ENCODE results near the gene ANAPC4.
"Not testable (repeated sequence)": the region's sequence is repeated elsewhere in the genome, so short reads cannot be mapped to it uniquely, and the experiment has no call there.

Gene ANAPC4

GRCh38 chr4:25358515-25359275, 18.4 kb upstream of the ANAPC4 start:
- TF ChIP-seq CTCF (IDR thresholded peaks at IDR 0.05; ENCODE audit: control extremely low read depth, extremely low read depth, low read depth, missing control alignments): no peak
- ChIA-PET CTCF (interaction anchor here (0.9 to 4.5 kb wide), 6 partner anchors 8 to 378 kb away, joined by 3 to 42 read pairs (median 4); partner anchors contain the start of gene ZCCHC4), POLR2A (no interaction called here)
- DNase-seq (ENCODE audit: extremely low spot score): no peak

- ChIA-PET CTCF (no interaction called here), POLR2A (no interaction called here)
- no peak for DNase-seq (ENCODE audit: extremely low spot score)
- TF ChIP-seq CTCF (IDR thresholded peaks at IDR 0.05; ENCODE audit: control extremely low read depth, extremely low read depth, low read depth, missing control alignments): no peak
Measured at GRCh38 chr4:25361253-25361652, 15.8 kb upstream of the ANAPC4 start.

GRCh38 chr4:25367004-25367621, 9.9 kb upstream of the ANAPC4 start:
- CTCF ChIA-PET: interaction anchor here (0.6 to 6.2 kb wide), 28 partner anchors 9 to 878 kb away, joined by 3 to 56 read pairs (median 4); partner anchors contain the start of genes PI4K2B and ZCCHC4
- peak; percentile 59 for TF ChIP-seq CTCF (IDR thresholded peaks at IDR 0.05; ENCODE audit: control extremely low read depth, extremely low read depth, low read depth, missing control alignments)
- POLR2A ChIA-PET: no interaction called here
- DNase-seq (ENCODE audit: extremely low spot score): peak; percentile 33

- TF ChIP-seq CTCF (IDR thresholded peaks at IDR 0.05; ENCODE audit: control extremely low read depth, extremely low read depth, low read depth, missing control alignments): no peak
- ChIA-PET CTCF (interaction anchor here (0.7 to 6.2 kb wide), 29 partner anchors 8 to 879 kb away, joined by 3 to 56 read pairs (median 4); partner anchors contain the start of genes SEPSECS and ZCCHC4), POLR2A (no interaction called here)
- no peak for DNase-seq (ENCODE audit: extremely low spot score)
Measured at GRCh38 chr4:25367877-25368276, 9.2 kb upstream of the ANAPC4 start.

- ChIA-PET POLR2A (no interaction called here), CTCF (interaction anchor here (0.7 to 6.2 kb wide), 23 partner anchors 8 to 879 kb away, joined by 3 to 56 read pairs (median 5); partner anchors contain the start of gene ZCCHC4)
- no peak for TF ChIP-seq CTCF (IDR thresholded peaks at IDR 0.05; ENCODE audit: control extremely low read depth, extremely low read depth, low read depth, missing control alignments)
- DNase-seq (ENCODE audit: extremely low spot score): no peak
Measured at GRCh38 chr4:25368315-25368714, 8.7 kb upstream of the ANAPC4 start.

- no peak for TF ChIP-seq CTCF (IDR thresholded peaks at IDR 0.05; ENCODE audit: control extremely low read depth, extremely low read depth, low read depth, missing control alignments)
- ChIA-PET CTCF (interaction anchor here (1.2 to 6.2 kb wide), 4 partner anchors 16 to 191 kb away, joined by 3 to 40 read pairs (median 6); partner anchors contain the start of gene ZCCHC4), POLR2A (no interaction called here)
- no peak for DNase-seq (ENCODE audit: extremely low spot score)
Measured at GRCh38 chr4:25370242-25370641, 6.8 kb upstream of the ANAPC4 start.

- DNase-seq (ENCODE audit: extremely low spot score); CTCF ChIA-PET; POLR2A ChIA-PET: not testable (repeated sequence)
Measured at GRCh38 chr4:25372549-25372948, 4.5 kb upstream of the ANAPC4 start.
